HG03460 (cell line): ENCODE data around the gene NAB1.
"Not testable (repeated sequence)": the region's sequence is repeated elsewhere in the genome, so short reads cannot be mapped to it uniquely, and the experiment has no call there.

ENCODE experiments used
- ATAC-seq: cut with Tn5 transposase; IDR thresholded peaks from one replicate; pipeline ENCODE4 v1.9.1; 2021; ENCODE audit not compliant: unreplicated experiment

NAB1 gene, protein sequence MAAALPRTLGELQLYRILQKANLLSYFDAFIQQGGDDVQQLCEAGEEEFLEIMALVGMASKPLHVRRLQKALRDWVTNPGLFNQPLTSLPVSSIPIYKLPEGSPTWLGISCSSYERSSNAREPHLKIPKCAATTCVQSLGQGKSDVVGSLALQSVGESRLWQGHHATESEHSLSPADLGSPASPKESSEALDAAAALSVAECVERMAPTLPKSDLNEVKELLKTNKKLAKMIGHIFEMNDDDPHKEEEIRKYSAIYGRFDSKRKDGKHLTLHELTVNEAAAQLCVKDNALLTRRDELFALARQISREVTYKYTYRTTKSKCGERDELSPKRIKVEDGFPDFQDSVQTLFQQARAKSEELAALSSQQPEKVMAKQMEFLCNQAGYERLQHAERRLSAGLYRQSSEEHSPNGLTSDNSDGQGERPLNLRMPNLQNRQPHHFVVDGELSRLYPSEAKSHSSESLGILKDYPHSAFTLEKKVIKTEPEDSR

DNA sequence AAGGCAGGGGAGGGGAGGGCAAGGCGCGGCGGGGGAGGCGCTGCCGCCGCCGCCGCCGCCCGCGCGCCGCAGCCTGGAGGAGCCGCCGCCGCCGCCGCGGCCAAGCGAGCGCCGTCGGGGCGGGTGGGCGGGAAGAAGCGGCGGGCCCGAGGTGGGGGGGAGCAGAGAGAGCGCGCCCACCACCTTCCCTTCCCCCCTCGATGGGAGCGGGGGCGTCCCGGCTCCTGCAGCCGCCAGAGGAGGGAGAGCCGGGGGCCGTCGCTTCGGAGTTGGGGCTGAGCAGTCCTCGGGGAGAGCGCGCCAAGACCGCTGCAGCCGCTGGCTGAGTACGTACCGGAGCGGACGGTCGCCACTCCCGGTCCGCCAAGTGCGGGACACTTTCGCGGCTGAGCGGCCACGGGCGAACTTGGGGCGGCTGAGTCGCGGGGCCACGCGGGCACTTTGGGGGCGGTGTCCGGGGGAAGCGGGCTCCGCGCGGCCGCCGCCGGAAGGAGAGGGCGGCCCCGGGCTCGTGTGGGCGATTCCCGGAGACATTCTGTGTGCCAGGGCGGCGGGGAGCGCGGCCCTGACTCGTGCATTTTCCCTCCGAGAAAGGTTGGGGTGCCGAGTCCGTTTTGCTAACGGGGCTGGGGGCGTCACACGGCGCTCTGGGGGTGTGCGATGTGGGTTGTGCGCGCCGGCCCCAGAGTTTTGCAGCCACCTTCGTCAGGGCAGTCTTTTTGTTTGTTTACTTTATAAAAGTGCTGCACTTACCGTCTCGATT lies at the start of gene NAB1:
Gene NAB1 (plus strand): TSS at position 49 of the 763 bp plus-strand sequence. CDS start 10,094 bp downstream, outside the sequence.
- ATAC-seq, result peak; percentile 47

DNA sequence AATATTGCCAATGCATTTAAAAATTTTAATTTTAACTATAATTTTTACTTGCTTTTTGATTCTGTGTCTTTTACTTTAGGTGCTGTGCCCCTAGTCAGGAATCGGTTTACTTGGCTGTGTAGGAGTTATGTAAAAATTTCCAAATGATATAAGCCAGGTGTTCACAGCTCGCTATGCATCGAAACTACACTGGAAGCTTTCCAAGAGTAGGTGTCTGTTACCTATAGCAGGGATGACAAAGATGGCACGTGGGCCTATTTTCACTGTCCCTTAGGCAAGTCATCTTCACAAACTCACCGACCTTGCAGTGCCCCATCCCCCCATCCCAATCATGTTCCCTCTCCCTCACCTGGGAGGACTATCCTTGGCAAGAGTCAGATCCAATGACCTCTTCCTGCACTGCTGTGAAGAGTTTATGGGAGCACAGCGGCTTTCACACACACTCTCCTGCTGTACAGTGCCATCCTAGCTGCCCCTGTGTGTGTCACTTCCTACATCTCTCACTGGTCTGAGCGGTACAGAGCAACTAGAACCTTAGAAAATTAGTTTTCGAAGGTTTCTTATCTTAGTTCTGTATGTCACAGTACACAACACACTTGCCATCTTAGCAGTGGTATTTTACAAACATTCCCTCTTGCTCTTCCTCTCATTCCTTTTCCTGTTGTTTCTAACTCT lies 49.2 kb upstream of the NAB1 start:
- no peak for ATAC-seq

DNA sequence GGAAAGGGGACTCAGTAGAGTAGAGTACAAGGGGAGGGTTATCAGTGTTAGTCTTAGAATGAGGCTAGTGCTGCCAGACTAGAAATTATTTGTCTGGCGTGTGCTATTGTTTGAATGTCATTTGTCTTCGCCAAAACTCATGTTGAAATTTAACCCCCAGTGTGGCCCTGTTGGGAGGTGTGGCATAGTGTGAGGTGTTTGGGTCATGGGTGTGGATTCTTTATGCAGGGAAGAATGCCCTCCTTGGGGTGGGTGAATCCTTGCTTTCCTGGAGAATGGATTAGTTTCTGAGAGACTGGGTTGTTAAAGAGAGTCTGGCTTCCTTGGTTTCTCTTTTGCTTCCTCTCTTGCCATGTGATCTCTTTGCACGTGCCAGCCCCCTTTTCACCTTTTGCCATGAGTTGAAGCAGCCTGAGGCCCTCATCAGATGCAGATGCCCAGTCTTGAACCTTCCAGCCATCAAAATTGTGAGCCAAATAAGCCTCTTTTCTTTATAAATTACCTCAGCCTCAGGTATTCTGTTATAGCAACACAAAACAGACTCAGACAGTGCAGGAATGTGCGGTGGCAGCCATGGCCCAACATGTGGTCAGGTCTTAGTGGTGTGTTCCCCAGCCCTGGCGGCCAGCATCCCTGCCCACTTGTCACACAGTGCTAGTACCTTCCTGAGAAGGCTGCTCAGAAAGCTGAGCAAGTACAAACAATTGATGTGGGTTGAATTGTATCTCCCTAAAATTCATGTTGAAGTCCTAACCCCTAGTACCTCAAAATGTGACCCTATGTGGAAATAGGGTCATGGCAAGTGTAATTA lies 48.4 kb upstream of the NAB1 start:
- no peak for ATAC-seq

DNA sequence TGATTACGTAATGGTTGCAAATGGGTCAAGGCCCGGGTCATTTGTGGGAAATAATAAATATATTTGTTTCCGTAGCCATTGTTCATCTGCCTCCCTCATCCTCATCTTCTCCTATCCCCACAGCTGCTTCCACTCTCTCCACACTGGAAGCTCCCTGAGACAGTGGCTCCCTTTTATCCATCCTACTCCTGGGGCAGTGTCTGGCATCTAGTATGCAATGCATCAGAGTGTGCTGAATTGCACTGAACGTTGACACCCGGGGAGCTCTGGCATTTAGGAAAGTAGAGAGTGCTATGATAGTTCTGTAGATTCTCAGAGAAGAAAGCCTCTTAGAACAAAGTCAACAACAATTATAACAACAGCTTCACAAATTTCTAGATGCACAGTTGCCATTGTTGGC lies 45.5 kb upstream of the NAB1 start:
- ATAC-seq, result no peak

DNA sequence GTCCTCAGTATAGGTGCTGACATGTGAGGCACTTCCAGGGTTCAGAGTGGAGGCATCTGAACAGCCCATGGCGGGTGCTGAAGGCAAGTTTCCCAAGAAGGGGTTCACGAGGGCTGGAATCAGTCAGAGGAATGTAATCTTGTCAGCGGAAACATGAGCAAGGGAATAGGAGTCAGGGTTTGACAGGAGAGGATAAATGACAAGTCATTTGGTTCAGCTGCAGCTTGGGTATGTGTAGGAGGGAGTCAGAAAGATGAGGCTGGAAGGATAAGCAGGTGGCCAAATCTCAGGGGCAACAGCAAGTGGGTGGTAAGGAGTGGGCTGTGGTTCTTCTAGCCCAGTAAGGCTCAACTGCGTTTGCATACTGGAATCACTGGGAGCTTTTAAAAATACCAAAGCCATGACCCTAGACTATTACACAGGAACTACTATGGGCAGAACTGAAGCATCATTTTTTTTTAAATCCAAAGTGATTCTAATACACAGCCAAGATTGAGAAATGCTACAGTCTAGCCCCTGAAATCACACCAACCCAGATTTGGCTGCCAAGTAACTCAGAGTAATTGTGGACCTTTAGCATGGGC lies 41.8 kb upstream of the NAB1 start:
- no peak for ATAC-seq

DNA sequence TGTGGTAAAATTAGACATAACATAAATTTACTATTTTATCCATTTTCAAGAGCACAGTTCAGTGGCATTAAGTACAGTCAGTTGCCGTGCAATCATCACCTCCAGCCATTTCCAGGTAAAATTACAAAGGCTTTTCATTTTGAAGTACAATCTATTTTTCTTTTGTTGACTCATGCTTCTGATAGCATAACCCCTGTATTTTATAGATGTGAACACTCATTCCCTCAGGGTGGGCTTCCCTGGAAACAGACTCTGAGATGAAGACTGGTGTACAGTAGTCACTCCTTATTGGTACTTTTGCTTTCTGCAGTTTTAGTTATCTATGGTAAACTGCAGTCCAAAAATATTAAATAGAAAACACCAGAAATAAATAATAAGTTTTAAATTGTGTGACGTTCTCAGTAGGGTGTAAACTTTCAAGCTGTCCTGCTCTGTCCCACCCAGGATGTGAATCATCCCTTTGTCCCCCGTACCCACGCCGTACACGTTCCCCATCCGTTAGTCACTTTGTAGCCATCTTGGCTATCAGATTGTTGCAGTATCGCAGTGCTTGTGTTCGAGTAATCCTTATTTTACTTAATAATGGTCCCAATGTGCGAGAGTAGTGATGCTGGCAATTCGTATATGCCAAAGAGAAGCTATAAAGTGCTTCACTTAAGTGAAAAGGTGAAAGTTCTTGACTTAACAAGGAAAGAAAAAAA lies 41.1 kb upstream of the NAB1 start:
- ATAC-seq, result no peak

DNA sequence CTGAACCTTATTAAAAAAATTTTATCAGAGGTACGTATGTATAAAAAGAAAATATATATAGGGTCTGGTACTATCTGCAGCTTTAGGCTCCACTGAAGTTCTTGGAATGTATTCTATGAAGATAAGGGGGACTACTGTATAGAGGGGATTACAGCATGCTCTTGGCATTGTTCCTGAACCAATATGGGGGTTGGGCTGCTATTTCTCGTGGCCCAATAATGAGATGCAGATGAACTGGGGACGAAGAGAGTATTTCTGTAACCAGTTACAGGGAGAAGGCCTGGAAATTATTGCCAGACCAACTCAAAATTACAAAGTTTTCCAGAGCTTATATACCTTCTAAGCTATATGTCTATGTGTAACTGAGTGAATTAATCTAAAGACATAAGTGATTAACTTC lies 40.0 kb upstream of the NAB1 start:
- not testable (repeated sequence) for ATAC-seq

DNA sequence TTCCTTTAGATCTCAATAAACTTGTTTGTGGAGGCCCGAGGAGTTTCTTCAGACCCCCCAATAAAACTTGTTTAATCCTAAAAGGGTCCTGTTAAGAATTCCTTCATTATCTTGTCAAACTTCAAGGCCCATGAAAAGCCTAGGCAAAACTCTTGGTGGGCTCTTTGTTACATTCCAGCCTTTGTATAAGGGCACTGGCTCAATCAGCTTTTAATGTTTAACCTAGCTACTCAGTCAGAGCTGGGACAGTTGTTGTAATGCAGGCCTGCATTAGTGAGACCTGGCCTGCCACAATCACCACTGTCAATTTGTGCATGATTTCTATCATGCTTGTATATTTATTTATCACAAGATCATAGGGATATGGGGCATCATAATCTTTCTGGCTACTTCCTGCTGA lies 39.5 kb upstream of the NAB1 start:
- not testable (repeated sequence) for ATAC-seq

DNA sequence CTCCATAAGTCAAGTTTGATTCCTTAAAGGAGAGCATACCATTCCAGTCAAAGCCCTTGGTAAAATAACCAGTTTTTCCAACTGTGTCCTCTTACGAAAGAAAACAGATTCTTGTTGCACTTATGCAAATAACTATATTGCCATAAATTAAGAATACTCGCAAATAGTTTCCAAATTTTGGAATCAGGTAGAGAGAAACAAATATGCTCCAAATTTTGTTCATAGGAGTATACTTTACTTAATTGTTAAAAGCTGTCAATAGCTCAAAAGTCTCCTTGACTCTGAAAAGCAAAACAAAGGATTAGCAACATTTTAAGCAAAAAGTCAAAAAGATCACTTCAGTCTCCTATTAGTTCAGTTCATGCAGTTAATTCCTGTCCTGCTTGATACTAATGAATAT lies 38.4 kb upstream of the NAB1 start:
- not testable (repeated sequence) for ATAC-seq

DNA sequence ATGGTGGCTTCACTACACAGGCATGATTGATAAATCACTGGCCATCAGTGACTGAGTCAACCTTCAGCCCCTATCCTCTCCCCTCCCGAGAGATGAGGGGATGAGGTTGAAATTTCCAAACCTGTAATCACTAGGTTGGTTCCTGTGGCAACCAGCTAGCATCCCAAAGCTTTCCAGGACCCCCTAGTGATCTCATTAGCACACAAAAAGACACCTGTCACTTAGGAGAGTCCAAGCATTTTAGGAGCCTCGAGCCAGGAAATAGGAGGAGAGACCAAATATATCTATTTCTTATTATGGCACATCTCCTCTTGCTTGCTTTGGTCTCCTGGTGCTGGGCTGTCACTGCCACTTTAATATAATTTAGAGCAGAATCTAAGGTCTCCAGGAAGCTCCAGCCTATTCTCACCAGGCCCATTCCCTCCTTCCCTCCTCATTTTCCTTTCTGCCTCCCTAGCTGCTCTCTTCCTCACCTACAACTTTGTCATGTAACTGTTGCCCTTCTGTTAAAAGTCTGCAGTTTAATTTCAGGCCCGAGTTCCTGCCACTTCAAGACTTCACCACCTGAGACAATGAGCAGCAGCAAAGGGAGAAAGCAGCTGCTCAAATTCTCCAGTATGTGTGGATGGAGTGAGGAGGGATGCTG lies 33.2 kb upstream of the NAB1 start:
- no peak for ATAC-seq

DNA sequence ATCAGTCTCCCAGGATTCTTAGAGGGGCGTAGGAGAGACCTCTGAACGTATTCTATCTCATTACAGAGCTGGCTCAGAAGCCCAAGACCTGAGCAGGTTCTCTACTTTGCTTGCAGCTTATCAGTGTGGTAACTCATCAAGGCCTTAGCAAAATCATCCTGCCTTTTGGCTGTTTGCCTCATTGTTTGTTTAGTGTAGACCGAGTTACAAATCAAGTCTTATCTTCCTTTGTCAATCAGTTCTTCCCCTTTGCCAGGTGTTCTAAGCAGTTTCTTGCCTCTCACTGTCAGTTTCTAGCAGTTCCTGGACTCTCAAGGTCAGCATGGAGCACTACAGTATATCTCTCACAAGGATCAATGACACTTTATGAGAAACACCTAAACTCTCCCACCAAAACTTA lies 30.9 kb upstream of the NAB1 start:
- no peak for ATAC-seq

DNA sequence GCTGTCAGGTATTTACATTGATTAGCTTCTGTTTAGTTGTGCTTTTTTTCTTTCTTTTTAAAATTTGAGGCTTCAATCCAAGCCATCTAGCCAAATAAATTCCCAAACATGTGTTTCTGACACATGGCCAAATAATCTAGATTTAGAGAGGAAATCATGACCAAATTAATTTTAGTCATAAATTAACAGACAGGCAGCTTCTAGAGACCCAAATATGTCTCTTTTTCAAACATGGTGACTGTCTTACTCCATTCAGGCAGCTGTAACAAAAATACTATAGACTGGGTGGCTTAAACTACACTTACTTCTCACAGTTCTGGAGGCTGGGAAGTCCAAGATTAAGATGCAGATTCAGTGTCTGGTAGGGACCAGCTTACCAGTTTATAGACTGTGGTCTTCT lies 23.2 kb upstream of the NAB1 start:
- no peak for ATAC-seq

DNA sequence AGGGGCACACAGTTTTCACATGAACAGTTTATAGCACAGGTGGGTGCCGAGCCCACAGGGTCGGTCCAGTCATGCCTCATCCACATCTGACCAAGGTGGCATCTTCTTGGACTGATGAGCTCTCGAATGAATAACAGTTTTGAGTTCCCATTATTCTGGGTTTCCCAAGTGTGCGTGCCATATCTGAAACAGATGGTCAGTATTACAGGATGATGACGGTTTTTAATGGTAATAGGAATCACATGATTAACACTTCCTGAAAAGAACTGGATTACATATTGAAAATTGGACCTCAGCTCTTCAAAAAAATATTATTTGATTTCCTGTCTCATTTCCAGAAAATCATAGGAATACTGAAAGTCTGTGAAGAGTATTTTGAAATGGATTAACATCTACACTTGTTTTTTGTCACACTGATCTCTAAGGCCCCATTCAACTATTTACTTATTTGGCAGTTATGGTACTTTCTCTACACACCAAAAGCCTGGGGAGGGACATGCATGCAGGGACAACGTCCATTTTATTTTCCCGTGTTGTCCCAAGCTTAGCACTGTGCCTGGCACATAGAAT lies 22.2 kb upstream of the NAB1 start:
- no peak for ATAC-seq

DNA sequence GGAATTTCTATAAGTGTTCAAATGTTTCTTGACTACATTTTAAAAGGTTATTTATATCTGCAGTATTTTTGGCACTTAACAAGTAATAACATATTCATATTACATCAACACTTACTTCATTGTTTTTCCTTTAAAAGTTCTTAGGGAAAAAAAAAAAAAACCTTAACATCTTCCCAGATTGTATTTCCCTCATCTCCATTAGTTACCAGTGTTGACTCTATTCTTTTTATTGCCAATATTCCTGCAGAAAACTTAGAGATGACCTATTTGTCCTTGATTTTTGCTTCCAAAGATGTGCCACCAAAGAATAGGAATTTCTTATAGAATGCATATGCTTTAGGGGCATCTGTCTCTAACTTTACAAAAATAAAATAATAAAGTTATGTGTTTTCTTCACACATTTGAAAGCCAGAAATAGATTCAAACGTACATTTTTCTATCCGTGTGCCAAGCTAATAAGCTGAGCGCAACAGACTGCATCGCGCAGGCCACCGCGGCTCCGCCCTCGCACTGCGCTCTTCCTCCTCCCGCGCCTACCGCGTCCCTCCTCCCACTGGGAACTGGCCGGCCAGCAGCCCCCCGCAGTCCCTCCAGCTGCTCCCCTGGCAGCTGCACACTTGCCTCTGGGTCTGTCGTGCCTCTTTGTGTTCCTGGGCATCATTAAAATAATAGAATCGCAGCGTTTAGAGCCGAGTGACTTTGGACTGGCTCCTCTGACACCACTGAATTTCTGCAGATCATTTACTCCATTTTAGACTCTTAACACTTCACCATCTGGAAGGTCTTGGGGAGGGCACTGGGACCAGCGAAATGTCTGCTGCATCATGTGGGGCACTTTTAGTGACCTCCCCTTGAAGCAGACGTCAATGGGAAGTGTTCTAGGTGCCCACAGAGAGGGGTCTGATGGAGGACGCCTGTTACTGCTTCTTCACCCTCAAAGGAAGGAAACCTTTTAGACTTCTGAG lies 21.2 kb upstream of the NAB1 start:
- ATAC-seq, result peak; percentile 91

DNA sequence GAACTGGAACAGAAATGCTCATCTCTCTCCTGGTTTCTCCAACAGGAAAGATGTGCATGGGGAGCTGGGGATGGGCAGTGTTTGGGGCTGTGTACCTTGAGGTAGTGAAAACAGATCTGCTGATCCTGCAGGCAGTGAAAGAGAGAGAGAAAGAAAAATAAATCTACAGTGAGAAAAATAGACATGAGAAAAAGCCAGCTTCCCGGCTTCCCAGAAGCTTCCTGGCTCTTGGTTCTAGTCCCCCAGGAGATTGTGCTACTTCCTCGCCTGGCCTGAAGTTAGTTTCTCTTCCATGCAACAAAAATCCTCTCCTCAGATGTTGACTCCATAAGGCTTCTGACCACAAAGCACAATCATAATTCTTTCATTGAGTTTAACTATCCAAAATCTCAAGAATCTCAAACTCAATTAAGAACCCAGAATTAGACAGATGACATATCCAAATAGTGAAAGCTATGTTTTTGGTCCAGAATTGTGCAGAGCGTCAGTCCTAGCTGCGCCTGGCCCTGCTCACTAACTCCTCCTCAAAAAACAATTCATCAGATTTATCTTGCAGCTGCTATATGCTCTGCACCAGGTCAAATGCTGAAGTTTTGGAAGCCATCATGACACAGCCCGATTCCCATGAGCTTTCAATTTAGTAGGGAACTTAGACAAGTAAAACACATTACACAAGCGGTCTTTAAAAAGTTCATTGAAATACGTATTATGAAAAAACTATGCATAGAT lies 20.1 kb upstream of the NAB1 start:
- no peak for ATAC-seq

DNA sequence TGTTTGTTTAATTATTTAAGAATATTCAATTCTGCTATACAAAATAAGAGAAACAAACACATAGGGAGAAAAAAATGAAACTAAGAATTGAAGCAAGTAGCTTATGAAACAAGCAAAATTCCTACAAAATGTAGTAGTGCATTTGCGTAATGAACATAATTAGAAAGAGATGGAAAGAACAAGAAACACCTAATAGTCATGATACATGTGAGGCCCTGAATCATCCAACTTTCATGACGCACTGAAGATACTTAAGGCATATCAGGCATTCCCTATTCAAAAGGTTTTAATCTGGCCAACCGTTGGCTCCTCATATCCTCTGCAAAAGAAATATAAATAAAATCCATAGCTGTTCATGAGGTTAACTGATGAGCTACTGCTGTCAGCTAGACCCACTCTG lies 14.5 kb upstream of the NAB1 start:
- no peak for ATAC-seq

DNA sequence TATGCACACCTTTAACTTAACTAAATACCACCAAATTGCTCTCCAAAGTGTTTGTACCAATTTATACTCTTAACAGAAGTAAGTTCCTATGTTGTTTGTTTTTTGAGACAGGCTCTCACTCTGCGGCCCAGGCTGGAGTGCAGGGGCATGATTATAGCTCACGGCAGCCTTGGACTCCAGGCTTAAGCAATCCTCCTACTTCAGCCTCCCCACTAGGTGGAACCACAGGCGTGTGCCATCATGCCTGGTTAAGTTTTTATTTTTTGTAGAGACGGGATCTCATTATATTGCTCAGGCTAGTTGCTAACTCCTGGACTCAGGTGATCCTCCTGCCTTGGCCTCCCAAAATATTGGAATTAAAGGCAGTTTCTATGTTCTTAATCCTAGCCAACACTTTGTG lies 13.1 kb upstream of the NAB1 start:
- no peak for ATAC-seq
